ENCODE measurements around the gene BMPR1B. TPM values are rescaled to one million over a fixed set of nuclear protein-coding genes. Genes with fewer than 3 reads are reported as not detected.
"Not testable (repeated sequence)": the region's sequence is repeated elsewhere in the genome, so short reads cannot be mapped to it uniquely, and the experiment has no call there.

BMPR1B gene
- total RNA-seq, 1 donor from 2014 or later: 5.6 TPM

- peak overlapping the region; percentile 54 for H3K4me3 Mint-ChIP-seq (ENCODE audit: unreplicated experiment)
- H3K27me3 Mint-ChIP-seq (ENCODE audit: low read depth): no peaks in the 10 kb centered on the region
- no peaks in the 10 kb centered on the region for H3K9me3 Mint-ChIP-seq (ENCODE audit: low read depth)
- peak overlapping the region; percentile 89 for H3K27ac Mint-ChIP-seq (ENCODE audit: unreplicated experiment)
- no peak for TF ChIP-seq CTCF (IDR thresholded peaks at IDR 0.05)
- DNase-seq (ENCODE audit: low spot score): no peak
- H3K36me3 Mint-ChIP-seq (ENCODE audit: low read depth): no peaks in the 10 kb centered on the region
- H3K4me1 Mint-ChIP-seq (ENCODE audit: low read depth): peaks cover 32% of the 10 kb centered on the region
Observed at GRCh38 chr4:94827481-94828110, 69.8 kb downstream of the BMPR1B start.

- Mint-ChIP-seq H3K36me3 (ENCODE audit: low read depth) (no peaks in the 10 kb centered on the region), H3K4me1 (ENCODE audit: low read depth) (peaks cover 39% of the 10 kb centered on the region), H3K4me3 (ENCODE audit: unreplicated experiment) (no peak overlapping the region), H3K27ac (ENCODE audit: unreplicated experiment) (peak overlapping the region; percentile 39), H3K27me3 (ENCODE audit: low read depth) (no peaks in the 10 kb centered on the region), H3K9me3 (ENCODE audit: low read depth) (no peaks in the 10 kb centered on the region)
- no peak for TF ChIP-seq CTCF (IDR thresholded peaks at IDR 0.05)
- no peak for DNase-seq (ENCODE audit: low spot score)
Observed at GRCh38 chr4:94828882-94829281, 71.1 kb downstream of the BMPR1B start.

- Mint-ChIP-seq H3K4me3 (ENCODE audit: unreplicated experiment) (no peak overlapping the region), H3K27ac (ENCODE audit: unreplicated experiment) (no peak overlapping the region), H3K4me1 (ENCODE audit: low read depth) (peaks cover 39% of the 10 kb centered on the region), H3K27me3 (ENCODE audit: low read depth) (no peaks in the 10 kb centered on the region), H3K9me3 (ENCODE audit: low read depth) (no peaks in the 10 kb centered on the region), H3K36me3 (ENCODE audit: low read depth) (no peaks in the 10 kb centered on the region)
- TF ChIP-seq CTCF (IDR thresholded peaks at IDR 0.05): no peak
- DNase-seq (ENCODE audit: low spot score): no peak
Observed at GRCh38 chr4:94831607-94832006, 73.9 kb downstream of the BMPR1B start.

- H3K36me3 Mint-ChIP-seq (ENCODE audit: low read depth); H3K9me3 Mint-ChIP-seq (ENCODE audit: low read depth); H3K27me3 Mint-ChIP-seq (ENCODE audit: low read depth); DNase-seq (ENCODE audit: low spot score); H3K27ac Mint-ChIP-seq (ENCODE audit: unreplicated experiment); H3K4me3 Mint-ChIP-seq (ENCODE audit: unreplicated experiment): not testable (repeated sequence)
- peaks cover 35% of the 10 kb centered on the region for H3K4me1 Mint-ChIP-seq (ENCODE audit: low read depth)
Observed at GRCh38 chr4:94832329-94832728, 74.6 kb downstream of the BMPR1B start.

GRCh38 chr4:94833394-94833793 is 75.6 kb downstream of the BMPR1B start:
- no peak for DNase-seq (ENCODE audit: low spot score)
- H3K4me1 Mint-ChIP-seq (ENCODE audit: low read depth): peaks cover 25% of the 10 kb centered on the region
- no peaks in the 10 kb centered on the region for H3K27me3 Mint-ChIP-seq (ENCODE audit: low read depth)
- no peak overlapping the region for H3K4me3 Mint-ChIP-seq (ENCODE audit: unreplicated experiment)
- no peaks in the 10 kb centered on the region for H3K36me3 Mint-ChIP-seq (ENCODE audit: low read depth)
- no peak for TF ChIP-seq CTCF (IDR thresholded peaks at IDR 0.05)
- no peaks in the 10 kb centered on the region for H3K9me3 Mint-ChIP-seq (ENCODE audit: low read depth)
- H3K27ac Mint-ChIP-seq (ENCODE audit: unreplicated experiment): no peak overlapping the region

- Mint-ChIP-seq H3K27me3 (ENCODE audit: low read depth) (no peaks in the 10 kb centered on the region), H3K9me3 (ENCODE audit: low read depth) (no peaks in the 10 kb centered on the region), H3K4me1 (ENCODE audit: low read depth) (peaks cover 13% of the 10 kb centered on the region), H3K4me3 (ENCODE audit: unreplicated experiment) (no peak overlapping the region), H3K27ac (ENCODE audit: unreplicated experiment) (no peak overlapping the region), H3K36me3 (ENCODE audit: low read depth) (no peaks in the 10 kb centered on the region)
- TF ChIP-seq CTCF (IDR thresholded peaks at IDR 0.05): no peak
- DNase-seq (ENCODE audit: low spot score): no peak
Observed at GRCh38 chr4:94834501-94834900, 76.7 kb downstream of the BMPR1B start.

- H3K4me1 Mint-ChIP-seq (ENCODE audit: low read depth); H3K4me3 Mint-ChIP-seq (ENCODE audit: unreplicated experiment); H3K27me3 Mint-ChIP-seq (ENCODE audit: low read depth); H3K36me3 Mint-ChIP-seq (ENCODE audit: low read depth); H3K9me3 Mint-ChIP-seq (ENCODE audit: low read depth); H3K27ac Mint-ChIP-seq (ENCODE audit: unreplicated experiment); DNase-seq (ENCODE audit: low spot score): not testable (repeated sequence)
Observed at GRCh38 chr4:94841166-94841863, 83.6 kb downstream of the BMPR1B start.
